Measurements from ENCODE around the gene MGRN1. TPM values are rescaled to one million over a fixed set of nuclear protein-coding genes. Genes with fewer than 3 reads are reported as not detected.

Gene MGRN1
- total and polyA plus RNA-seq, 2 of the 13 experiments (the other 11 are each of a cell fraction or from before 2014, with no cell fraction given), result 11.9 to 12.6 TPM

DNA sequence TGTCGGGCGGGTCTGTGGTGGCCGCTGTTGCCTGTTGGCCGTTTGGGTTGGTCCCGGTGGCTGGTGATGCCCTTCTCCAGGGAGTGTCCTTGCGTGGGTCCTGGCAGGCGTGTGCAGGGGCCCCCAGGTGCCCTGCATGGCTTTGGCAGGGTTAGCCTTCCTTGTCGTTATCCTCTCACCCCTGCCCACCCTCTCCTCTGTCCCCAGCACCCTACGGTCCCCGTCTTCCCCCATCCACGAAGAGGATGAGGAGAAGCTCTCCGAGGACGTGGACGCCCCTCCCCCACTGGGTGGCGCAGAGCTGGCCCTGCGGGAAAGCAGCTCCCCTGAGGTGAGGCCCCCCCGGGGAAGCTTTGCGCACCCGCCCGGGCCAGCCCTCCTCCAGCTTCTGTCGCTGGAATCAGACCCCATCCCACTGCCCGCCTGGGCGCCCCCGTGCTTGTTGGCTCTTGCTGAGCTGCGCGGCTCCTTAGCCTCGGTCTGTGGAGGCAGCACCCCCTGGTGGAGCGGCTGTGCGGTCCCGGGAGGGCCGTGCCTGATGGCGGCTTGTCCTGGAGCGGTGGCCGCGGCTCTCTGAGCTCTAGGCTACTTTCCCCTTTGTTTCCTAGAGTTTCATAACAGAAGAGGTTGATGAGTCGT, 58.1 kb downstream of the MGRN1 start (continued):
- TF ChIP-seq ZHX2 (IDR thresholded peaks at IDR 0.05; ENCODE audit: low read depth) (peak; percentile 29; the same call in 1 of the 2 replicates), ZHX2 (CRISPR knock-in tag; IDR thresholded peaks at IDR 0.05; ENCODE audit: borderline replicate concordance) (no peak), BCL6 (CRISPR knock-in tag; IDR thresholded peaks at IDR 0.05) (0 out of 2 replicates have a peak, but pooled peaks have one; percentile 29), NFAT5 (CRISPR knock-in tag; IDR thresholded peaks at IDR 0.05) (no peak), POLR2A (IDR thresholded peaks at IDR 0.05; ENCODE audit: insufficient read depth in 1 of 2, low read depth in 2 of 2, low read length in 2 of 2) (0 out of 4 replicates have a peak, but pooled peaks of 1 of the 2 experiments have one; percentile 20), GABPB1 (CRISPR knock-in tag; IDR thresholded peaks at IDR 0.05) (peak; percentile 55; the same call in 1 of the 2 replicates), KLF9 (CRISPR knock-in tag; IDR thresholded peaks at IDR 0.05; ENCODE audit: low read depth) (no peak), HIVEP1 (CRISPR knock-in tag; IDR thresholded peaks at IDR 0.05) (peak; percentile 20; the same call in 1 of the 2 replicates)
- TF ChIP-seq, protein P1, sequence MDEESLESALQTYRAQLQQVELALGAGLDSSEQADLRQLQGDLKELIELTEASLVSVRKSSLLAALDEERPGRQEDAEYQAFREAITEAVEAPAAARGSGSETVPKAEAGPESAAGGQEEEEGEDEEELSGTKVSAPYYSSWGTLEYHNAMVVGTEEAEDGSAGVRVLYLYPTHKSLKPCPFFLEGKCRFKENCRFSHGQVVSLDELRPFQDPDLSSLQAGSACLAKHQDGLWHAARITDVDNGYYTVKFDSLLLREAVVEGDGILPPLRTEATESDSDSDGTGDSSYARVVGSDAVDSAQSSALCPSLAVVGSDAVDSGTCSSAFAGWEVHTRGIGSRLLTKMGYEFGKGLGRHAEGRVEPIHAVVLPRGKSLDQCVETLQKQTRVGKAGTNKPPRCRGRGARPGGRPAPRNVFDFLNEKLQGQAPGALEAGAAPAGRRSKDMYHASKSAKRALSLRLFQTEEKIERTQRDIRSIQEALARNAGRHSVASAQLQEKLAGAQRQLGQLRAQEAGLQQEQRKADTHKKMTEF (CRISPR knock-in tag; IDR thresholded peaks at IDR 0.05), result no peak
- TF ChIP-seq, protein P2, sequence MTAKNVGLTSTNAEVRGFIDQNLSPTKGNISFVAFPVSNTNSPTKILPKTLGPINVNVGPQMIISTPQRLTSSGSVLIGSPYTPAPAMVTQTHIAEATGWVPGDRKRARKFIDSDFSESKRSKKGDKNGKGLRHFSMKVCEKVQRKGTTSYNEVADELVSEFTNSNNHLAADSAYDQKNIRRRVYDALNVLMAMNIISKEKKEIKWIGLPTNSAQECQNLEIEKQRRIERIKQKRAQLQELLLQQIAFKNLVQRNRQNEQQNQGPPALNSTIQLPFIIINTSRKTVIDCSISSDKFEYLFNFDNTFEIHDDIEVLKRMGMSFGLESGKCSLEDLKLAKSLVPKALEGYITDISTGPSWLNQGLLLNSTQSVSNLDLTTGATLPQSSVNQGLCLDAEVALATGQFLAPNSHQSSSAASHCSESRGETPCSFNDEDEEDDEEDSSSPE (CRISPR knock-in tag; IDR thresholded peaks at IDR 0.05), result no peak
- TF ChIP-seq, protein P3, sequence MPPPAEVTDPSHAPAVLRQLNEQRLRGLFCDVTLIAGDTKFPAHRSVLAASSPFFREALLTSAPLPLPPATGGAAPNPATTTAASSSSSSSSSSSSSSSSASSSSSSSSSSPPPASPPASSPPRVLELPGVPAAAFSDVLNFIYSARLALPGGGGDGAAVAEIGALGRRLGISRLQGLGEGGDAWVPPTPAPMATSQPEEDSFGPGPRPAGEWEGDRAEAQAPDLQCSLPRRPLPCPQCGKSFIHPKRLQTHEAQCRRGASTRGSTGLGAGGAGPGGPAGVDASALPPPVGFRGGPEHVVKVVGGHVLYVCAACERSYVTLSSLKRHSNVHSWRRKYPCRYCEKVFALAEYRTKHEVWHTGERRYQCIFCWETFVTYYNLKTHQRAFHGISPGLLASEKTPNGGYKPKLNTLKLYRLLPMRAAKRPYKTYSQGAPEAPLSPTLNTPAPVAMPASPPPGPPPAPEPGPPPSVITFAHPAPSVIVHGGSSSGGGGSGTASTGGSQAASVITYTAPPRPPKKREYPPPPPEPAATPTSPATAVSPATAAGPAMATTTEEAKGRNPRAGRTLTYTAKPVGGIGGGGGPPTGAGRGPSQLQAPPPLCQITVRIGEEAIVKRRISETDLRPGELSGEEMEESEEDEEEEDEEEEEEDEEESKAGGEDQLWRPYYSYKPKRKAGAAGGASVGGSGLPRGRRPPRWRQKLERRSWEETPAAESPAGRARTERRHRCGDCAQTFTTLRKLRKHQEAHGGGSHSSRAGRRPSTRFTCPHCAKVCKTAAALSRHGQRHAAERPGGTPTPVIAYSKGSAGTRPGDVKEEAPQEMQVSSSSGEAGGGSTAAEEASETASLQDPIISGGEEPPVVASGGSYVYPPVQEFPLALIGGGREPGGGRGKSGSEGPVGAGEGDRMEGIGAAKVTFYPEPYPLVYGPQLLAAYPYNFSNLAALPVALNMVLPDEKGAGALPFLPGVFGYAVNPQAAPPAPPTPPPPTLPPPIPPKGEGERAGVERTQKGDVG (CRISPR knock-in tag; IDR thresholded peaks at IDR 0.05; ENCODE audit: borderline replicate concordance), result peak; percentile 98

All from HepG2 (cell line).